GM12874 (cell line): Measurements from ENCODE around the gene KIAA0753.

ENCODE experiments used
- TF ChIP-seq, protein P1 (sequence below): IDR thresholded peaks from 2 replicates; pipeline ENCODE4 v1.5.1; 2011; ENCODE audit warnings: low read depth, mild to moderate bottlenecking, control low read depth, low read length, moderate library complexity; ENCODE audit not compliant: insufficient read depth

Gene KIAA0753

DNA sequence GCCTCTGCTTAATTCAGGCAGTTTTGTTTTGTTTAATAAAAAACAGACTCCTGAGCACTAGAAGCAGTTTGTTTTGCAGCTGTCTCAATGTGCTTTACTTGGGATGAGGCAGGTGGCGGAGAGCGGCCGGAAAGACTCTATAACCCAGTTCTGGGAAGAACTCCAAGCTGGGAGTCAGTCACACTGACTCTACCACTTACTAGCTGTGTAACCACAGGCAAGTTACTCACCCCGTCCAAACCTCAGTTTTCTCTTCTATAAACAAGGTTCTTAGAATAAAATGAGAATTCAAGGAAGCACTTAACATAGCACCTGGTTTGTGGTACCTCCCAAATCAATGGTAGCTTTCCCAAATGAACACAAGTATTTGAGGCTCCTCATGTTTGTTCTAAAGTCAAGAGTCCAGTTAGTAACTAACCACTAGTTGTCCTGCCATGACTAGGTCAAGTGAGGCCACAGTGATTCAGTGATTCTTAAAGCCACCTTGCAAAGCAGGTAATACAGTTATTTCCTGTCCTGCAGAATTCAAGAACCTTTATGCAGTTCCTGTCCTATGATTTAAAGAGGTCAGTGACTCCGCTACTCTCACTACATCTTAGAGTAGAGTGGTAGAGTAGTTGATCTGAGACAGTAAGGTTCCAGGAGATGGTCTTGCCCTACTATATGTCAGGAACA lies 3.1 kb upstream of the KIAA0753 start:
- TF ChIP-seq, protein P1, sequence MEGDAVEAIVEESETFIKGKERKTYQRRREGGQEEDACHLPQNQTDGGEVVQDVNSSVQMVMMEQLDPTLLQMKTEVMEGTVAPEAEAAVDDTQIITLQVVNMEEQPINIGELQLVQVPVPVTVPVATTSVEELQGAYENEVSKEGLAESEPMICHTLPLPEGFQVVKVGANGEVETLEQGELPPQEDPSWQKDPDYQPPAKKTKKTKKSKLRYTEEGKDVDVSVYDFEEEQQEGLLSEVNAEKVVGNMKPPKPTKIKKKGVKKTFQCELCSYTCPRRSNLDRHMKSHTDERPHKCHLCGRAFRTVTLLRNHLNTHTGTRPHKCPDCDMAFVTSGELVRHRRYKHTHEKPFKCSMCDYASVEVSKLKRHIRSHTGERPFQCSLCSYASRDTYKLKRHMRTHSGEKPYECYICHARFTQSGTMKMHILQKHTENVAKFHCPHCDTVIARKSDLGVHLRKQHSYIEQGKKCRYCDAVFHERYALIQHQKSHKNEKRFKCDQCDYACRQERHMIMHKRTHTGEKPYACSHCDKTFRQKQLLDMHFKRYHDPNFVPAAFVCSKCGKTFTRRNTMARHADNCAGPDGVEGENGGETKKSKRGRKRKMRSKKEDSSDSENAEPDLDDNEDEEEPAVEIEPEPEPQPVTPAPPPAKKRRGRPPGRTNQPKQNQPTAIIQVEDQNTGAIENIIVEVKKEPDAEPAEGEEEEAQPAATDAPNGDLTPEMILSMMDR: no peak

DNA sequence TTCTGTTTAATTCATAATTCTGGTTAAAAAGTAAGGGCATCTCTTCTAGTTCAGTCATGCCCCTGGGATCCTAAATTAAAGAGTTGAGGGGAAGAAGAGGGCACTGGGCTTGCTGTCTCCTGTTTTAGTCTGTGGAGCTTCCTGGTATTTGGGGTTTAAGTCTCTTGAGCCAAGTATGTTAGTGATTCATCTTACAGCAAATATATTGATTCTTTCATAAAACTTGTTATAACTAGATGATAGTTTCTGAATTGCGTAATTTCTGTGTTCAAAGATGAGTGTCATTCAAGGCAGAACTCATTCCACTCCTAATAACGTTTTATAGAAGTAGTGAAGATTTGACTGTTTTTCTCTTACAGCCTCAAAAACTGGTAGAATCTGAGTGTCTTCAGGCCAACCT lies 2.1 kb upstream of the KIAA0753 start:
- TF ChIP-seq, protein P1: no peak

DNA sequence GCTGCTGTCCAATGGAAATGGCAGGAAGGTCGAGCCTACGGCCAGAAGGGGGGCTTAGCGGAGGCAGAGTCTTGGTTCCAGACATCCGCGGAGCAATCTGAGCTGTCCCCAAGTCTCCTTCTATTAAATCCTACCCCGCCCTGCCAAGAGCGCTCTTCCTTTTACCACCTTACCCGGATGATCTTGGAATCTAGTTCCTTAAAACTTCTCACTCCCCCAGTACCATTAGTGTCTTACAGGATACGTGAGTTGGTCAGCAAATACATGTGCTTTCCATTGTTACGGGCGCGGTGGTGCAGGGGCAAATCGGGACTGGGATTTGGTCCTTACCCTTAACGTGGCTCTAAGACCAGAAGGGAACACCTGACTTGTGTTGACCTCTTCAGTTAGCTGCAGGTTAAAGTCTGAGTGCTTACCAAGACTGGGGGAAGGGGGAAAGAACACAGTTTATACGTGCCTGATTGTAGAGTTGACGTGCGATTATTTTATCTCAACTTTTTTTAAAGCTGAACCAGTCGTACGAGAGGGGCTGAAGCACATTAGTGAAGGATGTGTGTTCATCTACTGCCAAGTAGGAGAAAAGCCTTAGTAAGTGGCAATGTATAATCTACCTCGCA lies 844 bp upstream of the KIAA0753 start:
- TF ChIP-seq, protein P1: no peak

DNA sequence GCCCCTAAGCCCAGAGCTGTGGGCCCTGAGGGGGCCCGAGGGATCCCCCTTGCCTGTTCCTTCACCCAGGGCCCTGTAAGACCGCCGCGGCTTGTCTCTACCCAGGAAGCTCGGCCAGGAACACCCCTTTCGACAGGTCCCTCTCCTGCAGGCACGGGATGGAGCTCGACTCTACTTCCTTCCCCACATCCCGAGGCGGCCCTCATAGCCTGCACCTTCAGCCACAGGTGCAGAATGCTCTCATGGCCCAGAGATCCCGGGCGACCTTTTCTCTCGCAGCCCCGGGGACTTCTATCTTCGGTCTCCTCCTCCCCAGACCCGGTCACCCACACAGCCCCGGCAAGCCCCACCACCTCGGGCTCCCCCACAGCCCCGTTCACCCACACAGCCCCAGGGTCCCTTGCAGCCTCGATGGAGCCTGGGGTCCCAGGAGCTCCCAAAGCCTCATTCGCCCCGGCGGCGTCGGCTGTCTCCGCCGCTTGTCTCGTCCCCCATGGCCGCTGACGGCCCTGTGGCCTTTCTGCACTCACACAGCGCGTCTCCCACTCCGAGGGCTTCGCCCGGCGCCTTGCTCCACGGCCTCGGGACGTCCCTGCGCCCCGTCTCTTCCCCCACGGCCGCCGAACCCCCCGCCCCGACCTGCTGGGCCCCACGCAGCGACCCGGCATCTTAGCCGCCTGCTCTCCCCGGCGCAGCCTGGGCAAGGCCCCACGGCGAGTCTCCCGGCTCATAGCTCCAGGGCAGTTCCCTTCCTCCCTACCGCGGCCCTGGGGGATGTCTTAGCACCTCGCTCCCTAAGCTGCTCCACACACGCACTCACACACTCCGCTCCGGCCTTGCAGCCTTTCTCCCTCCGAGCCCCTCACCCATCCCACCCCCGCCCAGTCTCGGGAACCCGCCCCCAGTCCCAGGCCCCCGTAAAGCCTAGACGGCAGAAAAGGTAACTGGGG lies 650 bp downstream of the KIAA0753 start:
- TF ChIP-seq, protein P1: no peak

DNA sequence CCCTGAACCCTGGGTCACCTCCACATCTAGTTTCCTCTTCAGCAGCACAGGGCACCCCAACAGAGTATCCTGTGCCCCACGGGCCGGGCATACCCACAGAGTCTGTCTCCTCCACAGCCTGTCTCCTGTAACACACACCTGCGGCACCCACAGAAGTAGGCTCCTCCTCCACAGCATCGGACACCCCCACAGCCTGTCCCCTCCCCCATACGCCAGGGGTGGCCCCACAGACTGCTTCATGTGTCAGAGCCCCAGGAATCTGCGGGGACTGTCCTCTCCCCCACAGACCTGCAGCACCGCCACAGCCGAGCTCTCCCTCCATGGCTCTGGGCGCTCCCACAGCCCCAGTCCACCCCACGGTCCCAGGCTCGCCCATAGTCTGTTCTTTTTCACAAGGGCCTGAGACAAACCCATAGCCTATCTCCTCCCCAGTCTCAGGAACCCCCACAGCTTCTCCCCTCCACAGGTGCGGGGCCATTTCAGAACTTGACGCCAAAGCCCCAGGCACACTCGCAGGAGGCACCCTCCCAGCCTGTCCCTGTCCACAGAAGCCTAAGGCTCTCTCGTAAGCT lies 1.4 kb downstream of the KIAA0753 start:
- TF ChIP-seq, protein P1: no peak

DNA sequence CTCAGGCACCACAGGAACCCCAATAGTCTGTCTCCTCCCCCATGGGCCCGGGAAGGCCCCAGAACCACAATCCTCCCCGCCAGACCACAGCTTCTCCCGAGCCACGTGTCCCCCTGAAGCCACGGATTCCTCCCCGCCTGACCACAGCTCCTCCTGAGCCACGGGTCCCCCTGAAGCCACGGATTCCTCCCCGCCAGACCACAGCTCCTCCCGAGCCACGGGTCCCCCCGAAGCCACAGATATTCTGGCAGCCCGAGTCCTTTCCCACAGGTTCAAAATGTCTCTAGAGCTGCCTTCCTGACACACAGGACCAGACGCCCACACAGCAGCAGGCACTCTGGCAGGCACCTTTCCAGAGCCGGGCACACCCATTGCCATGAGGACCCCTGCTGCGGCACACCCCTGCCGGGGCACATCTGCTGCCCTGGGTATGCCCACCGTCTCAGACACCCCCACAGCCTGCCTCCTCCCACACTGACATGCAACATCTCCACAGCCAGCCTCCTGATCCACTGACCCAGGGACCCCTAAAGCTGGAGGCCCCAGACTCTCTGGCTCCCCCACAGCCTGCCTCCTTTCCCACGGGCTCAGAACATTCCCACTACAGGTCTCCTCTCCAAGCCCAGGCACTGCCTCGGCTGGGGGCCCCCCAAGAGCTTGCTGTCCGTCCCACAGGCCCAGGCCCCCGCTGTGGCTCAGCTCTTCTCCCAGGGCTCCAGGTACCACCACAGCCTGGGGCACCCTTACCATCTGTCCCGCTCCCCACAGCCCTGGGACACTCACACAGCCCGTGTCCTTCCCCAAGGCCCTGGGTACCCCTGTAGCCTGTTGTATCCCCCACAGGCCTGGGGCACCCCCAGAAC lies 2.2 kb downstream of the KIAA0753 start:
- TF ChIP-seq, protein P1: no peak
